Parathyroid adenoma (tissue), 2 donors: ENCODE measurements around the gene CHST3.

Experiments
- H2AFZ ChIP-seq: fragments of 300-600 bp; sonication (generic); one replicate; pipeline ENCODE4 v1.7.0; 2017; ENCODE audit warnings: antibody characterized with exemption, mild to moderate bottlenecking
- H3K27ac ChIP-seq: fragments of 300-600 bp; sonication (generic); one replicate; pipeline ENCODE4 v1.7.0; 2017
- H3K27me3 ChIP-seq: fragments of 300-600 bp; sonication (generic); one replicate; pipeline ENCODE4 v1.7.0; 2017; ENCODE audit warnings: low read length; ENCODE audit not compliant: control insufficient read depth, insufficient read depth
- H3K36me3 ChIP-seq: fragments of 300-600 bp; sonication (generic); one replicate; pipeline ENCODE4 v1.7.0; 2017; ENCODE audit warnings: low read length; ENCODE audit not compliant: control insufficient read depth, insufficient read depth
- H3K4me1 ChIP-seq: fragments of 300-600 bp; sonication (generic); one replicate; pipeline ENCODE4 v1.7.0; 2017; ENCODE audit warnings: control low read depth
- H3K4me2 ChIP-seq: fragments of 300-600 bp; sonication (generic); one replicate; pipeline ENCODE4 v1.7.0; 2017; ENCODE audit warnings: low read length
- H3K4me3 ChIP-seq: fragments of 300-600 bp; sonication (generic); one replicate; pipeline ENCODE4 v1.7.0; 2017; ENCODE audit warnings: low read depth, low read length
- H3K79me2 ChIP-seq: fragments of 300-600 bp; sonication (generic); one replicate; pipeline ENCODE4 v1.7.0; 2017; ENCODE audit warnings: control low read depth
- H3K9ac ChIP-seq: fragments of 300-600 bp; sonication (generic); one replicate; pipeline ENCODE4 v1.7.0; 2017; ENCODE audit warnings: mild to moderate bottlenecking
- H3K9me3 ChIP-seq: fragments of 300-600 bp; sonication (generic); one replicate; pipeline ENCODE4 v1.7.0; 2017; ENCODE audit warnings: low read length; ENCODE audit not compliant: control insufficient read depth
- CTCF ChIP-seq: fragments of 300-600 bp; sonication (generic); IDR thresholded peaks from one replicate; pipeline ENCODE4 v1.7.0; 2017; ENCODE audit warnings: antibody characterized with exemption, mild to moderate bottlenecking
- donor health status: primary hyperparathyroidism.

Gene CHST3

GRCh38 chr10:72000073-72001032, 36.2 kb downstream of the CHST3 start:
- no peak for TF ChIP-seq CTCF
- Histone ChIP-seq H3K27me3 (no peaks in the 10 kb centered on the region), H3K9ac (no peak overlapping the region), H3K4me2 (no peak overlapping the region), H3K4me3 (no peak overlapping the region), H3K36me3 (no peaks in the 10 kb centered on the region), H2AFZ (no peak overlapping the region), H3K79me2 (no peaks in the 10 kb centered on the region), H3K27ac (no peak overlapping the region), H3K4me1 (no peaks in the 10 kb centered on the region), H3K9me3 (no peaks in the 10 kb centered on the region)

- Histone ChIP-seq H3K9ac (no peak overlapping the region), H3K36me3 (no peaks in the 10 kb centered on the region), H3K9me3 (no peaks in the 10 kb centered on the region), H3K4me3 (no peak overlapping the region), H3K27me3 (no peaks in the 10 kb centered on the region), H3K79me2 (no peaks in the 10 kb centered on the region), H3K4me1 (no peaks in the 10 kb centered on the region), H3K4me2 (no peak overlapping the region), H3K27ac (no peak overlapping the region), H2AFZ (no peak overlapping the region)
- TF ChIP-seq CTCF, result no peak
These were observed 36.8 kb downstream of the CHST3 start for GRCh38 chr10:72001033-72001395.

GRCh38 chr10:72002354-72003295, 38.4 kb downstream of the CHST3 start:
- H3K27ac ChIP-seq, result no peak overlapping the region
- no peak overlapping the region for H3K4me3 ChIP-seq
- no peaks in the 10 kb centered on the region for H3K36me3 ChIP-seq
- TF ChIP-seq CTCF, result no peak
- no peak overlapping the region for H3K4me2 ChIP-seq
- no peak overlapping the region for H3K9ac ChIP-seq
- no peaks in the 10 kb centered on the region for H3K27me3 ChIP-seq
- H3K4me1 ChIP-seq, result no peaks in the 10 kb centered on the region
- H2AFZ ChIP-seq, result no peak overlapping the region
- no peaks in the 10 kb centered on the region for H3K9me3 ChIP-seq
- no peaks in the 10 kb centered on the region for H3K79me2 ChIP-seq

GRCh38 chr10:72006026-72006425, 41.8 kb downstream of the CHST3 start:
- Histone ChIP-seq H2AFZ (no peak overlapping the region), H3K27ac (no peak overlapping the region), H3K9me3 (no peaks in the 10 kb centered on the region), H3K79me2 (no peaks in the 10 kb centered on the region), H3K27me3 (no peaks in the 10 kb centered on the region), H3K36me3 (no peaks in the 10 kb centered on the region), H3K4me2 (no peak overlapping the region), H3K4me3 (no peak overlapping the region), H3K9ac (no peak overlapping the region), H3K4me1 (no peaks in the 10 kb centered on the region)
- TF ChIP-seq CTCF, result no peak
